OCI-LY1 (cell line): ENCODE measurements around the gene ANKRD31.

ENCODE experiments used
- H2AFZ ChIP-seq: fragments of 200-600 bp; sonication (generic), shearing (Covaris generic); 2 replicates; pipeline ENCODE4 v1.6.0; 2014; ENCODE audit warnings: antibody characterized with exemption, mild to moderate bottlenecking, low read length
- H3F3A ChIP-seq: fragments of 200-600 bp; sonication (generic), shearing (Covaris generic); 2 replicates; pipeline ENCODE4 v1.6.0; 2014; ENCODE audit warnings: mild to moderate bottlenecking, antibody characterized with exemption, low read length, moderate library complexity; ENCODE audit not compliant: insufficient read depth
- H3K27ac ChIP-seq: fragments of 200-600 bp; sonication (generic); 2 replicates; pipeline ENCODE4 v1.5.1; 2014; ENCODE audit warnings: low read length, mixed run types, mild to moderate bottlenecking, low read depth; ENCODE audit not compliant: poor library complexity, severe bottlenecking
- H3K27me3 ChIP-seq: fragments of 200-600 bp; sonication (generic); 2 replicates; pipeline ENCODE4 v1.6.0; 2014; ENCODE audit warnings: antibody characterized with exemption, mild to moderate bottlenecking, low read length, moderate library complexity; ENCODE audit not compliant: insufficient read depth
- H3K36me3 ChIP-seq: fragments of 200-600 bp; sonication (generic); 2 replicates; pipeline ENCODE4 v1.6.1; 2014; ENCODE audit warnings: mild to moderate bottlenecking, antibody characterized with exemption, low read length, moderate library complexity, mixed read lengths; ENCODE audit not compliant: insufficient read depth
- H3K4me1 ChIP-seq: fragments of 200-600 bp; sonication (generic); 2 replicates; pipeline ENCODE4 v1.5.1; 2014; ENCODE audit warnings: mild to moderate bottlenecking, low read length, moderate library complexity; ENCODE audit not compliant: insufficient read depth, severe bottlenecking
- H3K4me2 ChIP-seq: fragments of 200-600 bp; sonication (generic), shearing (Covaris generic); 2 replicates; pipeline ENCODE4 v1.6.1; 2014; ENCODE audit warnings: low read length
- H3K4me3 ChIP-seq: fragments of 200-600 bp; sonication (generic); 2 replicates; pipeline ENCODE4 v1.5.1; 2014; ENCODE audit warnings: low read length, low read depth, mild to moderate bottlenecking, mixed read lengths; ENCODE audit not compliant: poor library complexity, severe bottlenecking
- H3K79me2 ChIP-seq: fragments of 200-600 bp; shearing (Covaris generic); 2 replicates; pipeline ENCODE4 v1.6.1; 2016; ENCODE audit warnings: mixed run types, low read length, mixed read lengths; ENCODE audit not compliant: insufficient read depth
- H3K9ac ChIP-seq: fragments of 200-600 bp; sonication (generic), shearing (Covaris generic); 2 replicates; pipeline ENCODE4 v1.6.1; 2014; ENCODE audit warnings: mild to moderate bottlenecking, low read length, mixed read lengths
- H3K9me2 ChIP-seq: fragments of 200-600 bp; sonication (generic), shearing (Covaris generic); 2 replicates; pipeline ENCODE4 v1.6.1; 2014; ENCODE audit warnings: low read depth, mild to moderate bottlenecking, low read length, mixed read lengths
- H3K9me3 ChIP-seq: fragments of 200-600 bp; shearing (Covaris generic); 2 replicates; pipeline ENCODE4 v1.6.1; 2014; ENCODE audit warnings: low read length, mixed read lengths
- H4K20me1 ChIP-seq: fragments of 200-600 bp; sonication (generic), shearing (Covaris generic); 2 replicates; pipeline ENCODE4 v1.6.0; 2016; ENCODE audit warnings: mild to moderate bottlenecking, low read length; ENCODE audit not compliant: insufficient read depth
- CTCF ChIP-seq: fragments of 200-600 bp; sonication (generic), shearing (Covaris generic); IDR thresholded peaks from 2 replicates; pipeline ENCODE4 v1.5.1; 2017; ENCODE audit warnings: mild to moderate bottlenecking, antibody characterized with exemption, low read length, moderate library complexity, mixed read lengths
- EZH2 ChIP-seq: fragments of 200-600 bp; sonication (generic), shearing (Covaris generic); IDR thresholded peaks from 2 replicates; pipeline ENCODE4 v1.8.0; 2017; ENCODE audit warnings: borderline replicate concordance, mixed run types, mild to moderate bottlenecking, antibody characterized with exemption, low read length, moderate library complexity, mixed read lengths

The ANKRD31 gene

DNA sequence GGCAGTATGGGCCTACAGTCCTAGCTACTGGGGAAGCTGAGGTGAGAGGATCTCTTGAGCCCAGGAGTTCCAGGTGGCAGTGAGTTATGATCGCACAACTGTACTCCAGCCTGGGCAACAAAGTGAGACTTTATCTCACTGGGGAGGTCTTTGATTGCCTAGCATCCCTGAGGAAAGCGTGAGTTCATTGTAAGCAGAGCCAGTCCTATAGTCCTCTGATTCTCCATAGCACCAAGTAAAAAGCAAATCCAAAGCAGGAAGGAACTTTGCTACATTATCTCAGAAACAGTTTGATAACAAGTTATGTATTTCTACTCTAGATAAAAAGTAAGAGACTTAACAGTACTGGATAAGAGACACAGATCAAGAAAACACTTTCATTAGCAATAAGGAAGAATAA, 37.6 kb downstream of the ANKRD31 start:
- Histone ChIP-seq H3K9me2 (no peaks in the 10 kb centered on the region), H3K9ac (no peak overlapping the region), H3K36me3 (no peaks in the 10 kb centered on the region), H2AFZ (no peak overlapping the region), H3K4me2 (no peak overlapping the region), H3K27me3 (no peaks in the 10 kb centered on the region), H3K27ac (no peak overlapping the region), H3F3A (no peaks in the 10 kb centered on the region), H3K4me1 (no peaks in the 10 kb centered on the region), H3K79me2 (no peaks in the 10 kb centered on the region), H4K20me1 (no peaks in the 10 kb centered on the region), H3K9me3 (no peaks in the 10 kb centered on the region), H3K4me3 (no peak overlapping the region)
- TF ChIP-seq CTCF (no peak), EZH2 (no peak)

- Histone ChIP-seq H3K9me2 (no peaks in the 10 kb centered on the region), H3K27ac (no peak overlapping the region), H3K36me3 (no peaks in the 10 kb centered on the region), H3F3A (no peaks in the 10 kb centered on the region), H3K79me2 (no peaks in the 10 kb centered on the region), H4K20me1 (no peaks in the 10 kb centered on the region), H3K4me3 (no peak overlapping the region), H3K4me1 (no peaks in the 10 kb centered on the region), H3K4me2 (no peak overlapping the region), H3K9me3 (no peaks in the 10 kb centered on the region), H2AFZ (no peak overlapping the region), H3K27me3 (no peaks in the 10 kb centered on the region), H3K9ac (no peak overlapping the region)
- TF ChIP-seq CTCF (no peak), EZH2 (no peak)
Observed at GRCh38 chr5:75197745-75198144, 38.9 kb downstream of the ANKRD31 start.

DNA sequence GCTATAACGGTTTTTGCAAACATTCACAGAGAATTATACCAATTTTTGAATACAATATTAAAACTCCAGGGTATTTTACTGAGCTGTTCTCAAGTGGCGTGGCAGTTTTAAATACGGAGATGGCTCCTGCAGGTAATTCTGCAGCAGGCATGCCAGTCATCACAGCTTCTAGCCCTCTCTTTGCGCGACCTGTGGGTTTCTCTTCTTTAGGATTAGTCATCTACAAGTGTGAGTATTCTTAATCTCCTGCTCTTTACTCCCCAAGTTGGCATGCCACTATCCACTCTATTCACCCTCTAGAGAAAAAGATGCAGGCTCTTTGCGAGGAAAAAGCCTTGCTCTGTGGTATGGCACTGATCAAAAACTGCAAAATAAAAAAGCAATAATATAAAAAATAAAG, 43.9 kb downstream of the ANKRD31 start:
- H3K36me3 ChIP-seq: no peaks in the 10 kb centered on the region
- no peaks in the 10 kb centered on the region for H3K79me2 ChIP-seq
- H4K20me1 ChIP-seq: no peaks in the 10 kb centered on the region
- TF ChIP-seq CTCF: no peak
- TF ChIP-seq EZH2: no peak
- no peaks in the 10 kb centered on the region for H3F3A ChIP-seq
- H3K4me1 ChIP-seq: no peaks in the 10 kb centered on the region
- H3K27ac ChIP-seq: no peak overlapping the region
- no peaks in the 10 kb centered on the region for H3K27me3 ChIP-seq
- no peak overlapping the region for H3K4me2 ChIP-seq
- H3K9ac ChIP-seq: no peak overlapping the region
- H3K9me2 ChIP-seq: no peaks in the 10 kb centered on the region
- H3K9me3 ChIP-seq: no peaks in the 10 kb centered on the region
- H2AFZ ChIP-seq: no peak overlapping the region
- no peak overlapping the region for H3K4me3 ChIP-seq
